WTC11 (cell line): ENCODE data around the gene ZNF367. TPM values are rescaled to one million over a fixed set of nuclear protein-coding genes. Genes with fewer than 3 reads are reported as not detected.
A peak's percentile ranks its signal among the peaks of the same experiment; 100 is the strongest.

Experiments
- ATAC-seq: fragments of 200-7000 bp; cut with Tn5 transposase; 2 replicates; pipeline ENCODE4 v1.10.0; 2021; ENCODE audit warnings: mild to moderate bottlenecking, moderate library complexity
- CTCF ChIA-PET: fragments of 300-600 bp; sonication (Branson Sonifier 250); formaldehyde crosslinking; loops from one replicate; lab custom pipeline; 2021; ENCODE audit warnings: antibody characterized with exemption; lab: Charles Lee
- POLR2A ChIA-PET: fragments of 350-600 bp; sonication (Branson Sonifier 250); formaldehyde crosslinking; loops from one replicate; lab custom pipeline; 2021; ENCODE audit warnings: antibody characterized with exemption; lab: Charles Lee
- DNase-seq: peaks from one replicate; pipeline ENCODE4 v3.0.0; 2021; ENCODE audit warnings: low spot score
- H3K27ac Mint-ChIP-seq: 2 replicates; pipeline ENCODE4 v1.8.0; 2021; ENCODE audit warnings: mixed read lengths
- H3K27me3 Mint-ChIP-seq: 2 replicates; pipeline ENCODE4 v1.8.0; 2021; ENCODE audit warnings: low read depth, mild to moderate bottlenecking, moderate library complexity, mixed read lengths
- H3K36me3 Mint-ChIP-seq: 2 replicates; pipeline ENCODE4 v1.8.0; 2021; ENCODE audit warnings: mixed read lengths
- H3K4me1 Mint-ChIP-seq: 2 replicates; pipeline ENCODE4 v1.8.0; 2022; ENCODE audit warnings: mixed read lengths
- H3K4me3 Mint-ChIP-seq: 2 replicates; pipeline ENCODE4 v1.8.0; 2021; ENCODE audit warnings: mild to moderate bottlenecking, moderate library complexity, mixed read lengths
- H3K9me3 Mint-ChIP-seq: 2 replicates; pipeline ENCODE4 v1.8.0; 2021; ENCODE audit warnings: mixed read lengths
- ATF1 ChIP-seq: sonication (generic); formaldehyde crosslinking; IDR thresholded peaks from 2 replicates; pipeline ENCODE4 v1.8.1; 2023; ENCODE audit warnings: mild to moderate bottlenecking, moderate library complexity, missing genetic modification reagents
- ATF3 ChIP-seq: sonication (generic); formaldehyde crosslinking; conservative IDR thresholded peaks from 2 replicates; pipeline ENCODE4 v1.8.1; 2022; ENCODE audit warnings: mild to moderate bottlenecking, missing genetic modification reagents
- CREB1 ChIP-seq: sonication (generic); formaldehyde crosslinking; IDR thresholded peaks from 2 replicates; pipeline ENCODE4 v1.8.0; 2023; ENCODE audit warnings: mild to moderate bottlenecking, missing genetic modification reagents
- E2F4 ChIP-seq: sonication (generic); formaldehyde crosslinking; IDR thresholded peaks from 2 replicates; pipeline ENCODE4 v1.8.1; 2022; ENCODE audit warnings: low read depth, mild to moderate bottlenecking, moderate library complexity, missing genetic modification reagents, borderline replicate concordance
- FOXP4 ChIP-seq: sonication (generic); formaldehyde crosslinking; IDR thresholded peaks from 2 replicates; pipeline ENCODE4 v1.8.0; 2022; ENCODE audit warnings: mild to moderate bottlenecking, missing genetic modification reagents
- GABPB1 ChIP-seq: sonication (generic); formaldehyde crosslinking; IDR thresholded peaks from 2 replicates; pipeline ENCODE4 v1.8.1; 2023; ENCODE audit warnings: mild to moderate bottlenecking, missing genetic modification reagents
- HMGXB4 ChIP-seq: sonication (generic); formaldehyde crosslinking; IDR thresholded peaks from 2 replicates; pipeline ENCODE4 v1.8.1; 2023; ENCODE audit warnings: mild to moderate bottlenecking, moderate library complexity, missing genetic modification reagents
- IRF2 ChIP-seq: sonication (generic); formaldehyde crosslinking; IDR thresholded peaks from 2 replicates; pipeline ENCODE4 v1.8.0; 2022; ENCODE audit warnings: low read depth, missing genetic modification reagents, borderline replicate concordance
- MYBL2 ChIP-seq: sonication (generic); formaldehyde crosslinking; IDR thresholded peaks from 2 replicates; pipeline ENCODE4 v1.8.1; 2023; ENCODE audit warnings: mild to moderate bottlenecking, moderate library complexity, missing genetic modification reagents
- NR1H2 ChIP-seq: sonication (generic); formaldehyde crosslinking; IDR thresholded peaks from 2 replicates; pipeline ENCODE4 v1.9.0; 2021; ENCODE audit warnings: mild to moderate bottlenecking, moderate library complexity, missing genetic modification reagents
- NR2C2 ChIP-seq: sonication (generic); formaldehyde crosslinking; IDR thresholded peaks from 2 replicates; pipeline ENCODE4 v1.8.0; 2022; ENCODE audit warnings: mild to moderate bottlenecking, missing genetic modification reagents
- OVOL2 ChIP-seq: fragments of 250-450 bp; sonication (Bioruptor Pico); IDR thresholded peaks from 2 replicates; pipeline ENCODE4 v1.9.0; 2021; ENCODE audit warnings: mild to moderate bottlenecking, borderline replicate concordance
- PREB ChIP-seq: sonication (generic); formaldehyde crosslinking; IDR thresholded peaks from 2 replicates; pipeline ENCODE4 v1.8.1; 2022; ENCODE audit warnings: mild to moderate bottlenecking, missing genetic modification reagents, moderate library complexity, borderline replicate concordance
- SP1 ChIP-seq: sonication (generic); formaldehyde crosslinking; conservative IDR thresholded peaks from 2 replicates; pipeline ENCODE4 v1.8.1; 2022; ENCODE audit warnings: missing genetic modification reagents
- TCF7 ChIP-seq: sonication (generic); formaldehyde crosslinking; IDR thresholded peaks from 2 replicates; pipeline ENCODE4 v1.8.0; 2022; ENCODE audit warnings: mild to moderate bottlenecking, low read depth, missing genetic modification reagents, moderate library complexity
- ZNF232 ChIP-seq: sonication (generic); formaldehyde crosslinking; IDR thresholded peaks from 2 replicates; pipeline ENCODE4 v1.8.0; 2022; ENCODE audit warnings: mild to moderate bottlenecking, missing genetic modification reagents
- ZNF317 ChIP-seq: sonication (generic); formaldehyde crosslinking; IDR thresholded peaks from 2 replicates; pipeline ENCODE4 v1.8.1; 2023; ENCODE audit warnings: low read depth, mild to moderate bottlenecking, moderate library complexity, missing genetic modification reagents, borderline replicate concordance
- total RNA-seq: library from RNA; stranded (reverse); gene quantifications from 3 replicates; pipeline ENCODE4 v1.2.3, GENCODE V29; 2021

The ZNF367 gene
- total RNA-seq, 1 experiment from 2014 or later = 7.4 TPM

- TF ChIP-seq E2F4 (CRISPR knock-in tag) (no peak), FOXP4 (no peak), IRF2 (CRISPR knock-in tag) (no peak), MYBL2 (CRISPR knock-in tag) (no peak), ATF1 (CRISPR knock-in tag) (no peak), OVOL2 (CRISPR knock-in tag) (no peak)
Observed at GRCh38 chr9:96394832-96395496, 23.2 kb downstream of the ZNF367 start (continued).

- no peak for TF ChIP-seq NR2C2 (CRISPR knock-in tag)
- Mint-ChIP-seq H3K27me3 (no peaks in the 10 kb centered on the region), H3K27ac (peak overlapping the region; percentile 15; the same call in 1 of the 2 replicates), H3K4me3 (no peak overlapping the region), H3K9me3 (no peaks in the 10 kb centered on the region), H3K36me3 (peaks cover 40% of the 10 kb centered on the region), H3K4me1 (peaks cover 22% of the 10 kb centered on the region)
- DNase-seq (no peak), ATAC-seq (no peak)
- POLR2A ChIA-PET = no interaction called here
- CTCF ChIA-PET = no interaction called here
Observed at GRCh38 chr9:96392263-96392662, 25.9 kb downstream of the ZNF367 start.

- DNase-seq (no peak), ATAC-seq (no peak)
- Mint-ChIP-seq H3K36me3 (peaks cover 37% of the 10 kb centered on the region), H3K9me3 (no peaks in the 10 kb centered on the region), H3K4me1 (peaks cover 22% of the 10 kb centered on the region), H3K4me3 (no peak overlapping the region), H3K27me3 (no peaks in the 10 kb centered on the region), H3K27ac (no peak overlapping the region)
- CTCF ChIA-PET = interaction anchor here (0.8 kb wide), 1 partner anchor 1137 kb away, joined by 4 read pairs; no protein-coding TSS in a partner anchor
- TF ChIP-seq HMGXB4 (CRISPR knock-in tag) = no peak
- TF ChIP-seq ZNF232 (CRISPR knock-in tag) = no peak
- TF ChIP-seq GABPB1 (CRISPR knock-in tag) = peak; percentile 72
- POLR2A ChIA-PET = no interaction called here
Observed at GRCh38 chr9:96391021-96391765, 27.0 kb downstream of the ZNF367 start.

- no peaks in the 10 kb centered on the region for H3K27me3 Mint-ChIP-seq
- no peak for DNase-seq
- TF ChIP-seq ZNF317 (no peak), MYBL2 (CRISPR knock-in tag) (no peak), ATF3 (CRISPR knock-in tag) (no peak), CREB1 (CRISPR knock-in tag) (no peak), PREB (CRISPR knock-in tag) (no peak), SP1 (CRISPR knock-in tag) (no peak), TCF7 (CRISPR knock-in tag) (no peak), GABPB1 (CRISPR knock-in tag) (no peak), NR1H2 (CRISPR knock-in tag) (no peak)
- TF ChIP-seq, all 79 proteins: peak for 0
- ChIA-PET CTCF (no interaction called here), POLR2A (no interaction called here)
- no peak for ATAC-seq
- H3K4me3 Mint-ChIP-seq = no peak overlapping the region
- H3K36me3 Mint-ChIP-seq = peaks cover 37% of the 10 kb centered on the region
- H3K4me1 Mint-ChIP-seq = peaks cover 7% of the 10 kb centered on the region
- H3K9me3 Mint-ChIP-seq = no peaks in the 10 kb centered on the region
- no peak overlapping the region for H3K27ac Mint-ChIP-seq
Observed at GRCh38 chr9:96388144-96388543, 30.0 kb downstream of the ZNF367 start.
